GM21360 (cell line): Measurements from ENCODE around the gene DNAJC22.

Experiments
- ATAC-seq: cut with Tn5 transposase; IDR thresholded peaks from one replicate; pipeline ENCODE4 v1.9.1; 2021; ENCODE audit warnings: mild to moderate bottlenecking, moderate library complexity; ENCODE audit not compliant: unreplicated experiment

The DNAJC22 gene

GRCh38 chr12:49342914-49343731 is 3.6 kb upstream of the DNAJC22 start:
- no peak for ATAC-seq

- no peak for ATAC-seq
Observed at GRCh38 chr12:49344486-49345050, 2.1 kb upstream of the DNAJC22 start.

GRCh38 chr12:49345051-49345824 is 1.4 kb upstream of the DNAJC22 start:
- no peak for ATAC-seq

- ATAC-seq = no peak
Observed at GRCh38 chr12:49345825-49346658, 646 bp upstream of the DNAJC22 start.

- ATAC-seq = peak; percentile 50
Observed at GRCh38 chr12:49347311-49348193, 864 bp downstream of the DNAJC22 start.

DNA sequence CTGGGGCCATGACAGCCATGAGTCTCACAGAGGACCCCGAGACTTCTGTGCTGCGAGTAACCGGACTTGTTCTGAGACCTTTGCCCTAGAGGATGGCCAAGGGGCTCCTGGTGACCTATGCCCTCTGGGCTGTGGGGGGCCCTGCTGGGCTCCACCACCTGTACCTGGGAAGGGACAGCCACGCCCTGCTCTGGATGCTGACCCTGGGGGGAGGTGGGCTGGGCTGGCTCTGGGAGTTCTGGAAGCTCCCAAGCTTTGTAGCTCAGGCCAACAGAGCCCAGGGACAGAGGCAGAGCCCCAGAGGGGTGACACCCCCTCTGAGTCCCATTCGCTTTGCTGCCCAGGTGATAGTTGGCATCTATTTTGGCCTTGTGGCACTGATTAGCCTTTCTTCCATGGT is 2.1 kb downstream of the DNAJC22 start:
- no peak for ATAC-seq

DNA sequence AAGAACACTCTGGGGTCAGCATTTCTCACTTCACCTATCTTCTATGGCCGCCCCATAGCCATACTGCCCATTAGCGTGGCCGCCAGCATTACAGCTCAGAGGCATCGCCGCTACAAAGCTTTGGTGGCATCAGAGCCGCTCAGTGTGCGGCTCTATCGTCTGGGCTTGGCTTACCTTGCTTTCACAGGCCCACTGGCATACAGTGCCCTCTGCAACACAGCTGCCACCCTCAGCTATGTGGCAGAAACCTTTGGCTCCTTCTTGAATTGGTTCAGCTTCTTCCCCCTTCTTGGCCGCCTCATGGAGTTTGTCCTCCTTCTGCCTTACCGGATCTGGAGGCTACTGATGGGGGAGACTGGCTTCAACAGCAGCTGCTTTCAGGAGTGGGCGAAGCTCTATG is 2.6 kb downstream of the DNAJC22 start:
- no peak for ATAC-seq

DNA sequence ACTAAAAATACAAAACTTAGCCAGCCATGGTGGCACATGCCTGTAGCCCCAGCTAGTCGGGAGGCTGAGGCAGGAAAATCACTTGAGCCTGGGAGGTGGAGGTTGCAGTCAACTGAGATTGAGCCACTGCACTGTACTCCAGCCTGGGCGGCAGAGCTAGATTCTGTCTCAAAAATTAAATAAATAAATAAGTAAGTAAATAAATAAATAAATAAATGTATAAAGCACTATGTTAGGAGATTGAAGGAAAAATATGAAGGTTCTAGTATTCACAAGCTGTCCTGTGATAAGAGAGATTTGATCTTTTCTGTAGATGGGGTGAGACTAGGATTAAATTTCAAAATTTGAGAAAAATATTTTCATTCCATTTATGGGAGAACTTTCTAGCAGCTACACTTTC is 5.7 kb downstream of the DNAJC22 start:
- ATAC-seq = no peak

DNA sequence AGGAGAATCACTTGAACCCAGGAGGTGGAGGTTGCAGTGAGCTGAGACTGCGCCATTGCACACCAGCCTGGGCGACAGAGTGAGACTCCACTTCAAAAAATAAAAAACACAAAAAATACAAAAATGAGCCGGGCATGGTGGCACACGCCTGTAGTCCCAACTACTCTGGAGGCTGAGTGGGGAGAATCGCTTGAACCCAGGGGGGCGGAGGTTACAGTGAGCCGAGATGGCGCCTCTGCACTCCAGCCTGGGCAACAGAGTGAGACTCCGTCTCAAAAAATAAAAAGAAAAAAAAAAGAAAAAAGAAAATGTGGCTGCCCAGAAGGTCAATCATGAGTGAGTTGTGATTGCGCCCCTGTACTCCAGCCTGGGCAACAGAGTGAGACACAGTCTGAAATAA is 9.2 kb downstream of the DNAJC22 start:
- ATAC-seq = no peak

GRCh38 chr12:49357103-49357678 is 10.5 kb downstream of the DNAJC22 start:
- no peak for ATAC-seq

DNA sequence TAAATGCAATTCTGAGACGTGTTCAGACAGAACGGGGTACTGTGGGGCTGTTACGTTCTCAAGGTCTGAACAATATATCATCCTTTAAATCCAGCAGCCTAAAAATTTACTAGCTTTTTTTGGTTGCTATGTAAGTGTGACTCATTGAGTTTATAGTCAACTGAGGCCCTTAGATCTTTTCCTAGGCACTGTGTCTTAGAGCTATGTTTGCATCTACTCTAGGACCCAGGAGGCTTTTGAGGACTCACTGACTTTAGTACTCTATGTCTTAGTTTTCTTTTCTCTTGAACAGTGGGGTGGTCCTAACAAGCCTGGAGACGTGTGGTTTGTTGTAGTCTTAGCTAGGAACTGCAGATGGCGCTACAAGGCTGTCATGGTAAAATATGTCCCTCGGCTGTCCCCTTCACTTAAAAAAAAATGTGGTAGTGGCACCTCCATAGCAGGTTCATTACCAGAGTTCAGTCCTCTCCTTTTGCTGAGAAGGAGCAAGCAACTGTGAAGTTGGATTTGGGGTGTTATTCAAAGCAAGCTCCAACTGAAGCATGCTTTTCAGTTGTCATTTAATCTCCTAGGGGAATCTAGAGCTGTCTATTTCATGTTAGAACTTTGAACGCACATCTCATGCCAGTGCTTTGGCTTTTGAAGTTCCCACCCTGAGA is 11.9 kb downstream of the DNAJC22 start:
- ATAC-seq = no peak

GRCh38 chr12:49359671-49360070 is 13.0 kb downstream of the DNAJC22 start:
- ATAC-seq = no peak

- no peak for ATAC-seq
Observed at GRCh38 chr12:49362077-49362476, 15.4 kb downstream of the DNAJC22 start.

GRCh38 chr12:49364989-49365388 is 18.3 kb downstream of the DNAJC22 start:
- no peak for ATAC-seq

GRCh38 chr12:49365542-49365941 is 18.9 kb downstream of the DNAJC22 start:
- no peak for ATAC-seq

DNA sequence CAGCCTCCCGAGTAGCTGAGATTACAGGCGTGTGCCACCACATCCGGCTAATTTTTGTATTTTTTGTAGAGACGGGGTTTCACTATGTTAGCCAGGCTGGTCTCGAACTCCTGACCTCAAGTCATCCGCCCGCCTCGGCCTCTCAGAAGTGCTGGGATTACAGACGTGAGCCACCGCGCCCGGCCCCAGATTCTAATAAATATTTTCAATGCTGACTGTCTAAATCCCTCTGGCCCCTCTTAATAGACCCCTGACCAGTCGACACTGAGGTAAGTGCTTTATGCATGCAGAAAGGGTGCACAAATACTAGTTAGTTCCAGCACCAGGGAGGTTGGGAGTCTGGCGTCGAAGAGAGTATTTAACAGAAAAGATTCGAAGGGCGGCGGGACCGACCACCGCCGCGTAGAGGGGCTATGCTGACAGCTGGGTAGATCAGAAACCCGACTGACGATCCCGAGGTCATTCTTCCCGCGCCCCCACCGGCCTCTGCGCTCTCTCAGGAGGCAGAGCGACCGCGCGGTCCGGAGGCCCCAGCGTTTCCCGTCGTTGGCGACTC is 19.5 kb downstream of the DNAJC22 start:
- ATAC-seq = peak; percentile 14

- ATAC-seq = peak; percentile 53
Observed at GRCh38 chr12:49366652-49367380, 20.1 kb downstream of the DNAJC22 start.
